ENCODE measurements around the gene FBXO42. TPM values are rescaled to one million over a fixed set of nuclear protein-coding genes. Genes with fewer than 3 reads are reported as not detected.
"Not testable (repeated sequence)": the region's sequence is repeated elsewhere in the genome, so short reads cannot be mapped to it uniquely, and the experiment has no call there.

The FBXO42 gene
- total and polyA plus RNA-seq, 2 donors (not counting 3 experiments of a cell fraction or from before 2014, with no cell fraction given) = 16.3 to 20.4 TPM

GRCh38 chr1:16247441-16247840 is 104.8 kb downstream of the FBXO42 start:
- CTCF ChIA-PET = interaction anchor here (1.4 to 9.5 kb wide), 4 partner anchors 107 to 169 kb away, joined by 3 to 179 read pairs (median 21); partner anchors contain the start of gene FAM131C
- BruUV-seq (replicated peaks) = no TSS peak

GRCh38 chr1:16246961-16247360 is 105.3 kb downstream of the FBXO42 start:
- Histone ChIP-seq H3K36me3 (ENCODE audit: control insufficient read depth in 2 of 2, extremely low read depth in 1 of 2, insufficient read depth in 2 of 2, low read length in 2 of 2) (peaks cover 0 to 11% of the 10 kb centered on the region in 2 experiments), H3K4me2 (ENCODE audit: insufficient read depth, low read length) (no peak overlapping the region), H2AFZ (ENCODE audit: low read depth, low read length) (no peak overlapping the region), H3K27me3 (ENCODE audit: control insufficient read depth in 2 of 2, insufficient read depth in 2 of 2, low read length in 2 of 2) (no peaks in the 10 kb centered on the region), H3K4me1 (ENCODE audit: control insufficient read depth, extremely low read depth, insufficient read depth, low read length) (peaks cover 29% of the 10 kb centered on the region), H3K9me3 (replicated peaks; ENCODE audit: control insufficient read depth, insufficient read depth, low read length) (no peaks in the 10 kb centered on the region), H3K9ac (replicated peaks; ENCODE audit: extremely low read depth, insufficient read depth, low read length) (no peak overlapping the region), H3K79me2 (ENCODE audit: control insufficient read depth, insufficient read depth, low read length) (no peaks in the 10 kb centered on the region), H4K20me1 (replicated peaks; ENCODE audit: control insufficient read depth, extremely low read depth, insufficient read depth, low read length) (no peaks in the 10 kb centered on the region), H3K27ac (ENCODE audit: insufficient read depth, low read depth, low read length) (no peak overlapping the region), H3K4me3 (replicated peaks in 1 of 3; ENCODE audit: insufficient read depth in 1 of 3, low read depth in 1 of 3, low read length in 3 of 3) (no peak overlapping the region), H3K9me1 (replicated peaks; ENCODE audit: control insufficient read depth, extremely low read depth, insufficient read depth, low read length) (no peaks in the 10 kb centered on the region)
- FAIRE-seq (no peak), DNase-seq (ENCODE audit: low read depth, low spot score) (no peak)
- BruUV-seq (replicated peaks) = no TSS peak
- CTCF ChIA-PET = interaction anchor here (3.9 to 9.5 kb wide), 2 partner anchors 116 to 169 kb away, joined by 38 to 179 read pairs; partner anchors contain the start of gene FAM131C
- dilution Hi-C loops (cut with MboI; ENCODE audit: extremely low pct_ligation_motif_present, low sequenced_read_pairs) (no loop called here), intact Hi-C loops (cut with micrococcal nuclease) (no loop called here)
- POLR2A ChIA-PET = no interaction called here
- no peak for TF ChIP-seq MYC (IDR thresholded peaks at IDR 0.05; ENCODE audit: low read depth, low read length)
- no peak for TF ChIP-seq POLR2A (IDR thresholded peaks at IDR 0.05; ENCODE audit: low read depth, low read length)
- TF ChIP-seq POLR2AphosphoS5 (IDR thresholded peaks at IDR 0.05; ENCODE audit: insufficient read depth, low read depth, low read length) = no peak
- TF ChIP-seq FOS (IDR thresholded peaks at IDR 0.05; ENCODE audit: borderline replicate concordance, insufficient read depth, low read length) = no peak

More at GRCh38 chr1:16247441-16247840, 104.8 kb downstream of the FBXO42 start:
- POLR2A ChIA-PET = no interaction called here
- H3K4me2 ChIP-seq (ENCODE audit: insufficient read depth, low read length) = no peak overlapping the region
- no peaks in the 10 kb centered on the region for H3K27me3 ChIP-seq (ENCODE audit: control insufficient read depth in 2 of 2, insufficient read depth in 2 of 2, low read length in 2 of 2)
- peaks cover 3 to 15% of the 10 kb centered on the region in 2 experiments for H3K36me3 ChIP-seq (ENCODE audit: control insufficient read depth in 2 of 2, extremely low read depth in 1 of 2, insufficient read depth in 2 of 2, low read length in 2 of 2)
- no peak overlapping the region for H3K9ac ChIP-seq (replicated peaks; ENCODE audit: extremely low read depth, insufficient read depth, low read length)
- no peak for DNase-seq (ENCODE audit: low read depth, low spot score)
- dilution Hi-C loops (cut with MboI; ENCODE audit: extremely low pct_ligation_motif_present, low sequenced_read_pairs) = no loop called here
- H3K4me3 ChIP-seq (replicated peaks in 1 of 3; ENCODE audit: insufficient read depth in 1 of 3, low read depth in 1 of 3, low read length in 3 of 3) = no peak overlapping the region
- H2AFZ ChIP-seq (ENCODE audit: low read depth, low read length) = no peak overlapping the region
- intact Hi-C loops (cut with micrococcal nuclease) = no loop called here
- H4K20me1 ChIP-seq (replicated peaks; ENCODE audit: control insufficient read depth, extremely low read depth, insufficient read depth, low read length) = no peaks in the 10 kb centered on the region
- no peaks in the 10 kb centered on the region for H3K9me1 ChIP-seq (replicated peaks; ENCODE audit: control insufficient read depth, extremely low read depth, insufficient read depth, low read length)
- no peaks in the 10 kb centered on the region for H3K79me2 ChIP-seq (ENCODE audit: control insufficient read depth, insufficient read depth, low read length)
- TF ChIP-seq, protein P1, sequence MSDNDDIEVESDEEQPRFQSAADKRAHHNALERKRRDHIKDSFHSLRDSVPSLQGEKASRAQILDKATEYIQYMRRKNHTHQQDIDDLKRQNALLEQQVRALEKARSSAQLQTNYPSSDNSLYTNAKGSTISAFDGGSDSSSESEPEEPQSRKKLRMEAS (IDR thresholded peaks at IDR 0.05; ENCODE audit: insufficient read depth, insufficient read length) = no peak
- no peak for TF ChIP-seq MYC (IDR thresholded peaks at IDR 0.05; ENCODE audit: low read depth, low read length)
- TF ChIP-seq POLR2A (IDR thresholded peaks at IDR 0.05; ENCODE audit: low read depth, low read length) = no peak
- no peak for TF ChIP-seq JUN (IDR thresholded peaks at IDR 0.05; ENCODE audit: borderline replicate concordance, insufficient read depth, insufficient read length, low read depth)
- TF ChIP-seq FOS (IDR thresholded peaks at IDR 0.05; ENCODE audit: borderline replicate concordance, insufficient read depth, low read length) = no peak
- H3K9me3 ChIP-seq (replicated peaks; ENCODE audit: control insufficient read depth, insufficient read depth, low read length) = no peaks in the 10 kb centered on the region
- H3K27ac ChIP-seq (ENCODE audit: insufficient read depth, low read depth, low read length) = no peak overlapping the region
- H3K4me1 ChIP-seq (ENCODE audit: control insufficient read depth, extremely low read depth, insufficient read depth, low read length) = peaks cover 29% of the 10 kb centered on the region
- FAIRE-seq = no peak

DNA sequence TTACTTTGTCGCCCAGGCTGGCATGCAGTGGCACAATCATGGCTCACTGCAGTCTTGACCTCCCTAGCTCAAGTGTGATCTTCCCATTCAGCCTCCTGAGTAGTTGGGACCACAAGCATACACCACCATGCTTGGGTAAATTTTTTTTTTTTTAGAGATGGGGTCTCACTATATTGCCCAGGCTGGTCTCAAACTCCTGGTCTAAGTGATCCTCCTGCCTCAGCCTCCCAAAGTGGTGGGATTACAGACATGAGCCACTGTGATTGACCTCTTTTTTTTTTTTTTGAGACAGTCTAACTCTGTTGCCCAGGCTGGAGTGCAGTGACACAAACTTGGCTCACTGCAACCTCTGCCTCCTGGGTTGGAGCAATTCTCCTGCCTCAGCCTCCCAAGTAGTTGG is 106.0 kb downstream of the FBXO42 start:
- dilution Hi-C loops (cut with MboI; ENCODE audit: extremely low pct_ligation_motif_present, low sequenced_read_pairs); BruUV-seq (replicated peaks): not testable (repeated sequence)

More for the DNA sequence above, 106.0 kb downstream of the FBXO42 start:
- H3K27me3 ChIP-seq (ENCODE audit: control insufficient read depth in 2 of 2, insufficient read depth in 2 of 2, low read length in 2 of 2); H3K79me2 ChIP-seq (ENCODE audit: control insufficient read depth, insufficient read depth, low read length); POLR2A ChIA-PET; H2AFZ ChIP-seq (ENCODE audit: low read depth, low read length); H3K4me3 ChIP-seq (replicated peaks in 1 of 3; ENCODE audit: insufficient read depth in 1 of 3, low read depth in 1 of 3, low read length in 3 of 3); H3K9ac ChIP-seq (replicated peaks; ENCODE audit: extremely low read depth, insufficient read depth, low read length); H3K9me1 ChIP-seq (replicated peaks; ENCODE audit: control insufficient read depth, extremely low read depth, insufficient read depth, low read length); FAIRE-seq; H3K4me2 ChIP-seq (ENCODE audit: insufficient read depth, low read length); H4K20me1 ChIP-seq (replicated peaks; ENCODE audit: control insufficient read depth, extremely low read depth, insufficient read depth, low read length); intact Hi-C loops (cut with micrococcal nuclease); H3K36me3 ChIP-seq (ENCODE audit: control insufficient read depth in 2 of 2, extremely low read depth in 1 of 2, insufficient read depth in 2 of 2, low read length in 2 of 2); DNase-seq (ENCODE audit: low read depth, low spot score); H3K9me3 ChIP-seq (replicated peaks; ENCODE audit: control insufficient read depth, insufficient read depth, low read length); H3K27ac ChIP-seq (ENCODE audit: insufficient read depth, low read depth, low read length): not testable (repeated sequence)
- CTCF ChIA-PET = interaction anchor here (0.8 to 9.5 kb wide), 4 partner anchors 58 to 168 kb away, joined by 3 to 179 read pairs (median 24); partner anchors contain the start of gene FAM131C
- peaks cover 29% of the 10 kb centered on the region for H3K4me1 ChIP-seq (ENCODE audit: control insufficient read depth, extremely low read depth, insufficient read depth, low read length)

Data from endothelial cell of umbilical vein (primary cell).